ENCODE results near the gene ACAT2.
"Not testable (repeated sequence)": the region's sequence is repeated elsewhere in the genome, so short reads cannot be mapped to it uniquely, and the experiment has no call there.

ACAT2 gene

DNA sequence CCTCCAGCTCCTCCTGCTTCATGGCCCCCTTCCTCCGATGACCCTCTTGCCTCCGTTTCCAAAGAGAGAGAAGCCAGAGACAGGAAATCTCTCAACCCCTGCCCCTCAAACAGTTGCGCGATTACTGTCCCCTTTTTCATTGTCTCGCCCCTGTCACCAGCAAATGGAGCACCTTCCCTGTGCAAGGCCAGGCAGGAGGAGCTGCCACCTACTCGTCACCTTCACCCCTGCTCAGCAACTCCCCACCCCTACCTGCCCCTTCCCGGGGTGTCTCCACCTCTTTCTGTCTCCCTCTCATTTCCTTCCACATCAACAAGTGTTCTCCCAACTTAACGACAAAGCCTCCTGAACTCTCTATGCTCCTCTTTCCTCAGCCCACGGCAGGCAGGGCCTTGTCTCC is 51.9 kb downstream of the ACAT2 start:
- no peak for DNase-seq (ENCODE audit: low spot score)

DNA sequence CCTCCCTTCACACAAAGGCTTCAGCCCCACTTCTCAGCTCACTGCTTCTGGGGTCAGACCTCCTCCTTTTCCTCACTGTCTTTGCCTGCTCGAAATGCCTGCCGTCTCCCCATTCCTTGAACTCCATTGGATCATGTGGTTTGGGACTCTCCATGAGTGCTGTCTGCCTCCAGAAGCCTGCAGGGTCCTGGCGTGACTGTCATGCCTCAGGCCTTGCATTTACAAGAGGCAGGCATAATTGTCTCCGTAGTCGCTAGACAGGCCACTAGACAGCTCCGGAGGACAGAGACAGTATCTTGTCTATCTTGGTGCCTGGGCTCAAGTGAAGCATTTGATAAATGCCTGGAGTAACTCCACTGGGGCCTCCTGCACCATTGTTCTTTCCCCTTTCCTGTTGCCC is 53.6 kb downstream of the ACAT2 start:
- DNase-seq (ENCODE audit: low spot score): no peak

DNA sequence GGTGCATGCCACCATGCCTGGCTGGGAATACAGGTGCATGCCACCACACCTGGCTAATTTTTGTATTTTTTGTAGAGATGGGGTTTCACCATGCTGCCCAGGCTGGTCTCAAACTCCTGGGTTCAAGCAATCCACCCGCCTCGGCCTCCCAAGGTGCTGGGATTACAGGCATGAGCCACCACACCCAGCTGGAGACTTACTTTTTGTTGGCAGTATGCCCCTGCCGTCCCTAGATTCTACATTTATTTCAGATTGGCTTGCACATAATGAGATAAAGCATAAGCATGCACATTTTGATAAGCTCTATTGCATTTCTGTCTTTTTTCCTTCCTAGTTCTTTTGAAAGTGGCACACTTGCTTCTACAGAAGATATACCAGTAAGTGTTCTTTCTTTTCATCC is 54.9 kb downstream of the ACAT2 start:
- not testable (repeated sequence) for DNase-seq (ENCODE audit: low spot score)

DNA sequence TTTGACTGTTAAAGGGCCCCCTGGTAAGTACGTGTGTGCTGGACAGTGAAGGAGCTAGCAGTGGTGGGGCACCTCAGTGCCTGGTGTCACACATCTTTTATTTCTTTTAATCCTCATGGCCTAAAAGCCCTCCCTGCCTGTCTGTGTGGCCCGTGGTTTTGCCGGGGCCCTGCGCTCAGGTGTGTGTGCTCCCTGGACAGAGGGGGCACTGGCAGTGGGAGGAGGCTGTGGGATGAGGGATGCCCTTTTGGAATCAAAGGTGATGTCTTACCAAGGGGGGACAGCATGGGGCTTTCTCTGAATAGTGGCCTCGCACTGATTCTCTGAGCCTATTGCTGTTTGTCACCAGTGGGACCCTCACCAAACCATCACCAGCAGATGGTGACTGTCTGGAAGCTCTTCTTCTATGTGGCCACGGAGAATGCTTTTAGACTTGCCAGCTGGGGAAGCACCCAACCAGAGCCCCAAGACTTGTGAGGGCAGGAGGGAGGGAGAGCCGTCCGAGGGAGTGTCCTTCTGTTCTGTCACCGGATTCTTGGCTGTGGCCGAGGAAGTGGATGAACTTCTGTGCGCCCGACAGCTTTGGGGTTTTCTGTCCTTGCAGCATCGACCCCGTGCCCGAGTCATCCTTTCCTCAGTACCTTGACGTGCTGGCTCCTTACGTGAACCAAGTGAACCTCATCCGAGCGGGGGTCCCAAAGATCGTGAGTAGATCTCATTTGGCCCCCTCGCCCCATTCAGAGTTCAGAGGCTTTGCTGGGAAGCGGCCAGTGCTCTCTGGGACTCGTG is 56.3 kb downstream of the ACAT2 start:
- no peak for DNase-seq (ENCODE audit: low spot score)

DNA sequence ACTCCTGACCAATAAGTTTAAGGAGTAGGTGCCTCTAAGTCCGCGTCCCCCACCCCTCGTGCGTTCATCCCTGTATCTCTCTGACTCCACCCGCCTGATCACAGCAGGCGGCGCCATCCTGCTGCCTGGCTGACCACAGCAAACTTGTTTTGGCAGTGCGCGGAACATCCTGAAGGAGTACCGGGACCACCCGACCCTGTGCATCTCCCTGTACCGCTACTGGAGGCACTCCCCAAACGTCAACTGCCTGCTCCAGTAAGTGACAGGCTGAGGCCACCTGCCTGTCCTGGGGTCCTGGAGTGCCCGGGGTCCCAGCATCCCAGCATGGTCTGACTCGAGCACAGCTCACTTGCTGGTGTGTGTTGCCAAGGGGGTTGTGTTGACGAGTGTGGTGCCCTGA is 57.3 kb downstream of the ACAT2 start:
- no peak for DNase-seq (ENCODE audit: low spot score)

DNA sequence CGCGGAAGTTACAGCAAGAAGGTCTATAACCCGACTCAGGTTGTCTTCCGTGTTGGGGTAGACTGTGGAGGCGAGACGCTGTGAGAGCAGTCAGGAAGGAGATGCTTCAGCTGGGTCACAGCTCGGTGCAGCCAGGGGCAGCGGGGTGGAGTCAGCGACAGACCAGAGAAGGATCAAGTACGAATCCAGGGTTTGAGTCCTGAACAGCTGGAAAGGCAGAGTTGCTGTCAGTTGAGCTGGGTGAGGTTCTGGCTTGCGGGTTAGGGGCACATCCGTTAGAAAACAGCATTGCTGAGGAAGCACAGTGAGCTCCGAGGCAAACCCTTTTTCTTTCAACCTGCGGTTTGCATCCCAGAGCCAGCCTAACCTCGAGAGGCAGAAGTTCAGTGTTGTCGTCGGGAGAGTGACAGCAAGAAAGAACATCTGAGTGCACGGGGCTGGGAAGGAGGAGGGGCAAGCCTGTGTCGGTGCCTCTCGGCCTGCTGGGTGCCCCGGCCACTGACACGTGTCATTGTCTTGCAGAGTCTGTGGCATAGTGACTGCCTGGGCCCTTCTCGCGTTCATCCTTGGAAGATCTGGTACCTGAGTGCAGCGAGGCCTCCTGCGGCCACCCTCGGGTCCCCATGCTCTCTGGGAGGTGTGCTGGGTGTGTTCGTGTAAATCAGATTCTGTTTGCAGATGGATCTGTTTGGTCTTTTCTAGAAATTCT is 58.2 kb downstream of the ACAT2 start:
- no peak for DNase-seq (ENCODE audit: low spot score)

DNA sequence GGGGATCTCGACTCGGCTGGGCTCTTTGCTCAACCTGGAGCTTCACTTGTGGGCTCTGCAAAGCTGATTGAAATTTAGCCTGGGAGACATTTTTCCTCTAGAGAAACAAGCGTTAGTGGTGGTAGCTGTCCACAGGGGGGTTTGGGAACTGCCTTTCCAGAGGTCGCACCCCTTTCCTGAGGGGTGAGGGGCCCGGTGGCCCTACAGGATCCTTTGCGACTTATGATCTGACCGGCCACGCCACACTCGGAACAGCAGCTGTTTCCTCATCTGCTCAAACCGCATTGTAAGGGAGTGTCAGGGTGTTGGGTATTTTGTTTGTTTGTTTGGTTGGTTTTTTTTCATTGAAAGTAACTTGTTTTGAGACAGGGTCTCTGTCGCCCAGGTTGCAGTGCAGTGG is 59.3 kb downstream of the ACAT2 start:
- no peak for DNase-seq (ENCODE audit: low spot score)

DNA sequence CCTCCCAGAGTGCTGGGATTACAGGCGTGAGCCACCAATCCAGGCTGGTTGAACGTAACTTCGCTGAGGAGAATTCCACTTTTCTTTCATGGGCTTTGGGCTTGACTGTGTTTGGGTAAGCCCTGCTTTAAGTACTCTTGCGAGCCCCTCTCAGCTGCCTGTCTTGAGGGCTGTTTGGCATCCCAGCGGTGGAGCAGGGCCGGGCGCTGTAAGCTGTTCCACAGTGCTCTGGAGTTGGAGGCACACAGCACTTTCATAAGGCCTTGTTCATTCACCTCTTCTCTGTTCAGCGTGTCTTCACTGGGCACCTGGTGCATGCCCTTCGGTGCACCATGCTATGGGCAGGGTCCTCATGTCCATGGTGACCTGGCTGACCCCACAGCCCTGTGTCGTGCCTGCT is 59.9 kb downstream of the ACAT2 start:
- DNase-seq (ENCODE audit: low spot score): no peak

DNA sequence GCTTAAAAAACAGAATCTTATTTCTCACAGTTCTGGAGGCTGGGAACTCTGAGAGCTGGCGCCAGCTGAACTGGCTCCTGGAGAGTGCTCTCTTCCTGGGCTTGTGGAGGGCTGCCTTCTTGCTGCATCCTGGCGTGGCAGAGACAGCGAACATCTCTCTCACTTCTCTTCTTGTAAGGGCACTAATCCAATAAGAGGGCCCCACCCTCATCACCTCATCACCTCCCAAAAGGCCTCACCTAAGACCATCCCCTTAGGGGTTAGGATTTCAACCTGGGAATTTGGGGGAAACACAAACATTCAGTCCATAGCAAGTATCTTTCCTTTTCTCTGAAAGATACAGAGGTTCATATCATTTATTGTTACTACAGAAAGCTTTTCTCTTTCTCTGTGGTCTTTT is 62.1 kb downstream of the ACAT2 start:
- DNase-seq (ENCODE audit: low spot score): no peak

DNA sequence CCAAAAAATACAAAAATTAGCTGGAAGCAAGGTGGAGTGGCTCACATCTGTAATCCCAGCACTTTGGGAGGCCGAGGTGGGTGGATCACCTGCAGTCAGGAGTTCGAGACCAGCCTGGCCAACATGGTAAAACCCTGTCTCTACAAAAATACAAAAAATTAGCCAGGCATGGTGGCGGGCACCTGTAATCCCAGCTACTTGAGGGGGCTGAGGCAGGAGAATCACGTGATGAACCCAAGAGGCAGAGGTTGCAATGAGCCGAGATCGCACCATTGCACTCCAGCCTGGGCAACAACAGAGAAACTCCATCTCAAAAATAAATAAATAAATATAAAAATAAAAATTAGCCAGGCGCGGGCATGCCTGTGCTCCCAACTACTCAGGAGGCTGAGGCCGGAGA is 62.8 kb downstream of the ACAT2 start:
- DNase-seq (ENCODE audit: low spot score): not testable (repeated sequence)

DNA sequence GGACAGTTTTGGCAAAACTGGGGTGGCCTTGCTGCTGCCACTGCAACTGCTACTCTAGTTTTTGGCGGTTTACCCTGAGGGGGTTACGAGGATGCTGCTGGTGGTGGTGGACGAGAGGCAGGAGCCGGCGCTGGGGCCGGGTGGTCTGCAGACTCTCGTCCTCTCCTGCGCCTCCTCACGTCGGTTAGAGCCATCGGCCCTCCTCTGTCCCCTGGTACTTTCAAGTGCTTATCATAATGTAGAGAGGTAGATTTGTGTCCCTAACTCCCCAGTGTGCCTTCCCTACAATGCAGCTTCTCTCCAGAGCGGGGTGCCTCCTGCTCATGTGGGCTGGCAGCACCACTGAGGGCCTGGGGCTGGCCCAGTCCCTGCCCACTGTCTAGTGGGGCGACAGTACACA is 64.2 kb downstream of the ACAT2 start:
- no peak for DNase-seq (ENCODE audit: low spot score)

DNA sequence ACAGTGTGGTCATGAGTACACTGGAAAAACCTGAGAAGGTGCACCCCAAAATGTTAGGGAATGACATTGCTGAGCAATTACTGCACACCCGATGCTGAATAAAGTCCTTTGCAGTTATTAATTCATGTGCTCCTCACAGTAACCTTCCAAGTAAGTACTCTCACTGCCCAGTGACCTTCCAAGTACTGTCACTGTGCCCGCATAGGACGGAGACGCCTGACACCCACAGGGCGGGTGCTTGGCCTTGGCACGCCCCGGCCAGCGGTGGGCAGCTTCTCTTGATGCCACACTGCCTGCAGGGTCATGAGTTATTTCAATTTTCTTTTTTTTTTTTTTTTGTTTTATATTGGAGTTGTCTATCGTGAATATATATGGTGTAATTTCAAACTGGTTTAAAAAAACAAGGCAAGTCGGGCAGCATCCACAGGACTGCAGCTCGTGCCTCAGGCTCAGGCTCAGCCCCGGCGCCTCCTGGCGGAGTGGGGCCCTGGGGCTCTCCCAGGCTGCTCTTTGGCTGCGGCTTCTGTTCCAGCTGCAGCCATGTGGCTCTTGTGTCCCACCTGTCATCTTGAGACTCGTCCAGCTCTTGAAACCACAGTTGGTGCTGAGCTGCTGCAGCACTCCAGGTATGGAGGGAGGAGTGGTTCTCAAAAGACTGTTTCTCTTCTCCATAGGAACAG is 65.3 kb downstream of the ACAT2 start:
- no peak for DNase-seq (ENCODE audit: low spot score)

DNA sequence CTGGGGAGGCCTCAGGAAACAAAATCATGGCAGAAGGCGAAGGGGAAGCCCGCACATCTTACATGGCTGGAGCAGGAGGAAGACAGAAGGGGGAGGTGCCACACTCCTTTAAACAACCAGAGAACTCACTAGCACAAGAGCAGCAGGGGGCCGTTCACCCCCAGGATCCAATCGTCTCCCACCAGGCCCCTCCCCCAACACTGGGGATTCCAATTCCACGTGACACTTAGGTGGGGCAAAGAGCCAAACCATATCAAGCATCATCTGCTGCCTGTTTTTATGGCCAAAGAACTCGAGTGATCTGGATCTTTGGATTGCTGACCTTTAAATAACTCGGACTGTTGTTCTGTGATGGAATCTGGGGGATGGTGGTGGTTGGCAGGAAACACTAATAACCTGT is 66.2 kb downstream of the ACAT2 start:
- DNase-seq (ENCODE audit: low spot score): no peak
